DND-41 (cell line): ENCODE measurements around the gene SYT1.
"Not testable (repeated sequence)": the region's sequence is repeated elsewhere in the genome, so short reads cannot be mapped to it uniquely, and the experiment has no call there.

Experiments used
- ATAC-seq: fragments of 200-7000 bp; cut with Tn5 transposase; 3 replicates; pipeline ENCODE4 v1.9.1; 2021; ENCODE audit warnings: low read depth; ENCODE audit not compliant: insufficient read depth
- DNase-seq: peaks from one replicate; pipeline ENCODE4 v3.0.0-alpha.2; 2020
- H2AFZ ChIP-seq: 2 replicates; pipeline ENCODE4 v1.6.0; 2012; ENCODE audit warnings: low read depth, low read length
- H3K27ac ChIP-seq: 2 replicates; pipeline ENCODE4 v1.5.1; 2012; ENCODE audit warnings: low read length, inconsistent platforms
- H3K27me3 ChIP-seq: fragments of 200-600 bp; sonication (generic); 2 replicates; pipeline ENCODE4 v1.6.0; 2012; ENCODE audit warnings: low read length, mild to moderate bottlenecking, inconsistent platforms; ENCODE audit not compliant: insufficient read depth, poor library complexity
- H3K36me3 ChIP-seq: 2 replicates; pipeline ENCODE4 v1.5.1; 2012; ENCODE audit warnings: low read length, inconsistent platforms; ENCODE audit not compliant: insufficient read depth
- H3K4me1 ChIP-seq: 2 replicates; pipeline ENCODE4 v1.5.1; 2012; ENCODE audit warnings: mild to moderate bottlenecking, low read length; ENCODE audit not compliant: insufficient read depth
- H3K4me2 ChIP-seq: 2 replicates; pipeline ENCODE4 v1.6.0; 2012; ENCODE audit warnings: mild to moderate bottlenecking, moderate library complexity, low read length, inconsistent platforms; ENCODE audit not compliant: insufficient read depth
- H3K4me3 ChIP-seq, 2 experiments: fragments of 200-600 bp in 1 of 2; shearing (Covaris generic) in 1 of 2; 2 replicates each; pipeline ENCODE4 v1.5.1; 2012 to 2016; ENCODE audit warnings: inconsistent platforms in 2 of 2, low read length in 2 of 2, mild to moderate bottlenecking in 2 of 2, low read depth in 1 of 2, moderate library complexity in 1 of 2
- H3K79me2 ChIP-seq: 2 replicates; pipeline ENCODE4 v1.6.0; 2012; ENCODE audit warnings: low read length, inconsistent platforms; ENCODE audit not compliant: insufficient read depth
- H3K9ac ChIP-seq: 2 replicates; pipeline ENCODE4 v1.6.0; 2012; ENCODE audit warnings: low read depth, mild to moderate bottlenecking, inconsistent platforms, low read length, moderate library complexity
- H3K9me3 ChIP-seq: 2 replicates; pipeline ENCODE4 v1.5.1; 2012; ENCODE audit warnings: low read length, moderate library complexity, mild to moderate bottlenecking, inconsistent platforms; ENCODE audit not compliant: insufficient read depth, severe bottlenecking
- H4K20me1 ChIP-seq: 2 replicates; pipeline ENCODE4 v1.6.0; 2012; ENCODE audit warnings: low read length; ENCODE audit not compliant: insufficient read depth
- CTCF ChIP-seq: IDR thresholded peaks from 2 replicates; pipeline ENCODE4 v1.5.1; 2012; ENCODE audit warnings: borderline replicate concordance, low read length, moderate library complexity, mild to moderate bottlenecking; ENCODE audit not compliant: poor library complexity, severe bottlenecking; ENCODE audit errors: extremely low read depth
- EZH2 ChIP-seq: IDR thresholded peaks from 3 replicates; pipeline ENCODE4 v1.6.1; 2012; ENCODE audit warnings: borderline replicate concordance, low read depth, mild to moderate bottlenecking, moderate library complexity, low read length, inconsistent platforms; ENCODE audit not compliant: severe bottlenecking

SYT1 gene

DNA sequence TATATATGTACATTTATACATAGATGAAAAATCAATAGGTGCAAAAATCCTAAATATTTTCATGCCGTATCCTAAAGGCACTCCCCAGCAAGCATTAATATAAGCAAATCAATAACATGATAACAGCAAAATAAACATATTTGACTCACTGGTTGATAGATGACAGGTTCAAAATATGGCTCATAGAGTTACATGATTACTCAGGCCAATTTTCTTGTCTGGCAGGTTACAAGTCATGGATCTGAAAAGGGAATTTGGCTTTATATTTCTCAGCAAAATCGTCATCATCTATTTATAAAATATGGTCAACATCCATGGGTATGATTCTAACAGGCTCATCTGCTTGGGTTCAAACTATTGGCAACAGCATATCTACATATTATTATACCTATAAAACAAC is 34.9 kb upstream of the SYT1 start:
- Histone ChIP-seq H3K36me3 (no peaks in the 10 kb centered on the region), H3K79me2 (no peaks in the 10 kb centered on the region), H3K27me3 (no peaks in the 10 kb centered on the region), H3K9me3 (no peaks in the 10 kb centered on the region), H3K9ac (no peak overlapping the region), H2AFZ (no peak overlapping the region), H4K20me1 (no peaks in the 10 kb centered on the region), H3K27ac (no peak overlapping the region), H3K4me2 (no peak overlapping the region), H3K4me3 (no peak overlapping the region), H3K4me1 (no peaks in the 10 kb centered on the region)
- ATAC-seq (no peak), DNase-seq (no peak)
- TF ChIP-seq CTCF: no peak
- no peak for TF ChIP-seq EZH2

GRCh38 chr12:78835493-78835892 is 29.1 kb upstream of the SYT1 start:
- H3K27me3 ChIP-seq: no peaks in the 10 kb centered on the region
- H3K4me1 ChIP-seq: no peaks in the 10 kb centered on the region
- no peak overlapping the region for H3K4me2 ChIP-seq
- H3K36me3 ChIP-seq: no peaks in the 10 kb centered on the region
- no peak for ATAC-seq
- no peak overlapping the region for H2AFZ ChIP-seq
- H3K4me3 ChIP-seq: no peak overlapping the region
- H3K9me3 ChIP-seq: no peaks in the 10 kb centered on the region
- H3K79me2 ChIP-seq: no peaks in the 10 kb centered on the region
- H3K27ac ChIP-seq: no peak overlapping the region
- TF ChIP-seq EZH2: no peak
- TF ChIP-seq CTCF: no peak
- H3K9ac ChIP-seq: no peak overlapping the region
- DNase-seq: no peak
- no peaks in the 10 kb centered on the region for H4K20me1 ChIP-seq

DNA sequence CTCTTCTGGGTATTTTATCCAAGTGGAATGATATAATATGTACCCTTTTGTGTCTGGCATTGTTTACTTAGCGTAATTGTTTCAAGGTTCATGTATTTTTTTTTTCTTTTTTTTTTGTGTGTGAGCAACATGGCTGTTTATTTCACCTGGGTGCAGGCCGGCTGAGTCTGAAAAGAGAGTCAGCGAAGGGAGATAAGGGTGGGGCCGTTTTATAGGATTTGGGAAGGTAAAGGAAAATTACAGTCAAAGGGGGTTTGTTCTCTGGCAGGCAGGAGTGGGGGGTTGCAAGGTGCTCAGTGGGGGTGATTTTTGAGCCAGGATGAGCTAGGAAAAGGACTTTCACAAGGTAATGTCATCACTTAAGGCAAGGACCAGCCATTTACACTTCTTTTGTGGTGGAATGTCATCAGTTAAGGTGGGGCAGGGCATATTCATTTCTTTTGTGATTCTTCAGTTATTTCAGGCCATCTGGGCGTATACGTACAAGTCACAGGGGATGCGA is 24.0 kb upstream of the SYT1 start:
- not testable (repeated sequence) for H3K4me1 ChIP-seq, H3K9me3 ChIP-seq, DNase-seq, H4K20me1 ChIP-seq, H3K4me2 ChIP-seq, H3K4me3 ChIP-seq, ATAC-seq, H2AFZ ChIP-seq, H3K27me3 ChIP-seq, H3K9ac ChIP-seq, H3K36me3 ChIP-seq, H3K27ac ChIP-seq, H3K79me2 ChIP-seq

DNA sequence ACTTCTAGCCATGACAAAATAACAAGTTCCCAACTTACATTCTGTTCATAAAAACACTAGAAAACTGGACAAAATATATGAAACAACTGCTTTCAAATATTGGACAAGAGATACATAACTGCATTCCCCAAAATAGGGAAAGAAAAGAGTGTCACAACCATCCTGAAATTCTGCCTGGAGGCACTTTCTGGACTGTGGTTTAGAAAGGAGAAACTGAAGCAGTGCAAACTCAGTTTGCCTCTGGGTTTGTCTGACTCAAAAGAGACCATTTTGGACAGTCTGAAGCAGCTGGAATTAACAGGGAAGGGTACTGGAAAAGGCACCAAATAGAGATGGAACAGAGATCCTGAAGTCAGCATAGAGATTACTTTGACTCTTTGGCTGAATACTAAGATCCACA is 11.3 kb upstream of the SYT1 start:
- DNase-seq (no peak), ATAC-seq (no peak)
- Histone ChIP-seq H3K27ac (no peak overlapping the region), H3K4me3 (no peak overlapping the region), H2AFZ (no peak overlapping the region), H3K9me3 (no peaks in the 10 kb centered on the region), H3K79me2 (no peaks in the 10 kb centered on the region), H3K36me3 (no peaks in the 10 kb centered on the region), H3K4me2 (no peak overlapping the region), H3K4me1 (no peaks in the 10 kb centered on the region), H3K9ac (no peak overlapping the region), H3K27me3 (no peaks in the 10 kb centered on the region), H4K20me1 (no peaks in the 10 kb centered on the region)
- TF ChIP-seq EZH2 (no peak), CTCF (no peak)
